SU-DHL-6 (cell line): ENCODE results near the gene CCDC54.

ENCODE experiments used
- H2AFZ ChIP-seq: fragments of 200-600 bp; sonication (generic); 2 replicates; pipeline ENCODE4 v1.6.1; 2014; ENCODE audit warnings: low read depth, mild to moderate bottlenecking, moderate library complexity, mixed read lengths, antibody characterized with exemption, low read length; ENCODE audit not compliant: severe bottlenecking
- H3F3A ChIP-seq: fragments of 200-600 bp; shearing (Covaris generic); 2 replicates; pipeline ENCODE4 v1.6.0; 2016; ENCODE audit warnings: antibody characterized with exemption, mild to moderate bottlenecking; ENCODE audit not compliant: insufficient read depth
- H3K27ac ChIP-seq: fragments of 200-600 bp; sonication (generic); 2 replicates; pipeline ENCODE4 v1.5.1; 2016; ENCODE audit warnings: low read depth, mild to moderate bottlenecking, low read length, moderate library complexity, mixed read lengths
- H3K27me3 ChIP-seq: fragments of 200-600 bp; sonication (generic), shearing (Covaris generic); 2 replicates; pipeline ENCODE4 v1.6.0; 2014; ENCODE audit warnings: mild to moderate bottlenecking, low read length
- H3K36me3 ChIP-seq: fragments of 200-600 bp; sonication (generic); 2 replicates; pipeline ENCODE4 v1.6.1; 2014; ENCODE audit warnings: mild to moderate bottlenecking, low read length, mixed read lengths
- H3K4me2 ChIP-seq: fragments of 300-600, 200-600 bp; shearing (Covaris generic), sonication (generic); 2 replicates; pipeline ENCODE4 v1.6.0; 2014; ENCODE audit warnings: low read length, low read depth, mild to moderate bottlenecking; ENCODE audit not compliant: poor library complexity, severe bottlenecking
- H3K4me3 ChIP-seq: fragments of 200-600 bp; sonication (generic); 2 replicates; pipeline ENCODE4 v1.5.1; 2014; ENCODE audit warnings: antibody characterized with exemption, low read length, mild to moderate bottlenecking, mixed read lengths; ENCODE audit not compliant: insufficient read depth, poor library complexity, severe bottlenecking
- H3K79me2 ChIP-seq: fragments of 200-600 bp; sonication (generic); 2 replicates; pipeline ENCODE4 v1.6.1; 2014; ENCODE audit warnings: mild to moderate bottlenecking, low read length, moderate library complexity; ENCODE audit not compliant: insufficient read depth
- H3K9ac ChIP-seq: fragments of 200-600 bp; sonication (generic); 2 replicates; pipeline ENCODE4 v1.7.0; 2014; ENCODE audit warnings: mild to moderate bottlenecking, low read length
- H3K9me2 ChIP-seq: fragments of 200-600 bp; sonication (generic); replicated peaks from 2 replicates; pipeline ENCODE4 v1.6.1; 2014; ENCODE audit warnings: low read length; ENCODE audit not compliant: insufficient read depth
- H3K9me3 ChIP-seq: fragments of 200-600 bp; sonication (generic); 2 replicates; pipeline ENCODE4 v1.6.1; 2014; ENCODE audit warnings: low read length, mixed read lengths; ENCODE audit not compliant: insufficient read depth
- H4K20me1 ChIP-seq: fragments of 200-600 bp; sonication (generic); 2 replicates; pipeline ENCODE4 v1.6.1; 2014; ENCODE audit warnings: low read depth, mild to moderate bottlenecking, antibody characterized with exemption, low read length, moderate library complexity, mixed read lengths
- EZH2phosphoT487 ChIP-seq: fragments of 200-600 bp; sonication (generic), shearing (Covaris generic); conservative IDR thresholded peaks from 2 replicates; pipeline ENCODE4 v1.6.1; 2018; ENCODE audit warnings: mild to moderate bottlenecking, antibody characterized with exemption, low read length, moderate library complexity, mixed read lengths
- TF ChIP-seq, protein P1 (sequence below): fragments of 200-600 bp; sonication (generic); IDR thresholded peaks from one replicate; pipeline ENCODE4 v1.5.1; 2017; ENCODE audit warnings: antibody characterized with exemption, mild to moderate bottlenecking, low read length, moderate library complexity; ENCODE audit not compliant: insufficient read depth, poor library complexity, severe bottlenecking

CCDC54 gene

DNA sequence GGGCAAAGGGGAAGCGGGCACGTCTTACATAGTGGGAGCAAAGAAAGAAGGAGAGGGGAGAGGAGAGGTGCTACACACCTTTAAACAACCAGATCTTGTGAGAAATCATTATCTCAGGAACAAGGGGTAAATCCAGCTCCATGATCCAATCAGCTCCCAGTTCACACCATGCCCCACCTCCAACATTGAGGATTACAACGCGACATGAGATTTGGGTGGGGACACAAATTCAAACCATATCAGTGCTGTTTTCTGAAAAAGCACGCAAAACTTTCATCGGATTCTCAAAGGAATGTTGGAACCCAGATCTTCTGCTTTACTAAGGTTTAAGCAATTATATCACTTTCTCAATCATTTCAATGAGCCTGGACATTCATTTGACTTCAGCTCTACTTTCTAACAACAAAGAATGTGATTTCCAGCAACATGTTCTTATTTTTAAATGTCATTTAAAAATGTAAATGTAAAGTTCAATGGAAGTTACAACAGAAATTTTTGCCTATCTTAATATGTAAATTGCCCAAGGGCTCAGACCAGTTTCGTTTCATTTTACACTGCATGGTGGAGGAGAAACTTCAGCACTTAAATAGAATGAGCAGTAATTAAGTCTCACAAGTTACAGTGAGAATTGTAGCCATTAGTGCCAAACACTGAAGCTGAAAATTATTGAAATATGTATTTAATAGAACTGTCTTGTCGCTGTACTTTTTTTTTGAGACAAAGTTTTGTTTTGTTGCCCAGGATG, 8.4 kb upstream of the CCDC54 start:
- Histone ChIP-seq H3K36me3 (no peaks in the 10 kb centered on the region), H3K9me3 (no peaks in the 10 kb centered on the region), H3K9ac (no peak overlapping the region), H3K4me3 (no peak overlapping the region), H4K20me1 (no peaks in the 10 kb centered on the region), H3F3A (no peaks in the 10 kb centered on the region), H3K79me2 (no peaks in the 10 kb centered on the region), H3K27me3 (no peaks in the 10 kb centered on the region), H2AFZ (no peak overlapping the region), H3K4me2 (no peak overlapping the region), H3K27ac (no peak overlapping the region), H3K9me2 (no peaks in the 10 kb centered on the region)
- TF ChIP-seq, protein P1, sequence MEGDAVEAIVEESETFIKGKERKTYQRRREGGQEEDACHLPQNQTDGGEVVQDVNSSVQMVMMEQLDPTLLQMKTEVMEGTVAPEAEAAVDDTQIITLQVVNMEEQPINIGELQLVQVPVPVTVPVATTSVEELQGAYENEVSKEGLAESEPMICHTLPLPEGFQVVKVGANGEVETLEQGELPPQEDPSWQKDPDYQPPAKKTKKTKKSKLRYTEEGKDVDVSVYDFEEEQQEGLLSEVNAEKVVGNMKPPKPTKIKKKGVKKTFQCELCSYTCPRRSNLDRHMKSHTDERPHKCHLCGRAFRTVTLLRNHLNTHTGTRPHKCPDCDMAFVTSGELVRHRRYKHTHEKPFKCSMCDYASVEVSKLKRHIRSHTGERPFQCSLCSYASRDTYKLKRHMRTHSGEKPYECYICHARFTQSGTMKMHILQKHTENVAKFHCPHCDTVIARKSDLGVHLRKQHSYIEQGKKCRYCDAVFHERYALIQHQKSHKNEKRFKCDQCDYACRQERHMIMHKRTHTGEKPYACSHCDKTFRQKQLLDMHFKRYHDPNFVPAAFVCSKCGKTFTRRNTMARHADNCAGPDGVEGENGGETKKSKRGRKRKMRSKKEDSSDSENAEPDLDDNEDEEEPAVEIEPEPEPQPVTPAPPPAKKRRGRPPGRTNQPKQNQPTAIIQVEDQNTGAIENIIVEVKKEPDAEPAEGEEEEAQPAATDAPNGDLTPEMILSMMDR: no peak
- no peak for TF ChIP-seq EZH2phosphoT487

DNA sequence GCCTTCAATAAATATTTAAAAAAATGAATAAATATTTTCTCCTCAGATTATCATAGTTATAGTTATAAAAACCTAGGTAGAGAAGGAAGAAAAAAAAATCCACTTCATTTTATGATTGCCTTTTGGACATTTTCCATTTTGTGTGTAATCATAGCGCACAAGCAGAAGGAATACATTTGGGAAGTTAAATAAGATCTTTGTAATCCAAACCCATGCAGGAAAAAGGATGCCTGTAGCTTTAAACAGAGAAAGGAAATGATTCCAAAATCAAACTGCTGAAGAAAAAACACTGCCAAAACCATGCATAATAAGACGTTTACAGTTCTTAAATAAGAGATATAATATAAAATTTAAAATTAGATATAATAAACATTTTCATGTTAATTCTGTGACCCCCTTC, 7.4 kb upstream of the CCDC54 start:
- Histone ChIP-seq H3F3A (no peaks in the 10 kb centered on the region), H4K20me1 (no peaks in the 10 kb centered on the region), H3K9me3 (no peaks in the 10 kb centered on the region), H2AFZ (no peak overlapping the region), H3K27me3 (no peaks in the 10 kb centered on the region), H3K9me2 (no peaks in the 10 kb centered on the region), H3K79me2 (no peaks in the 10 kb centered on the region), H3K27ac (no peak overlapping the region), H3K9ac (no peak overlapping the region), H3K36me3 (no peaks in the 10 kb centered on the region), H3K4me2 (no peak overlapping the region), H3K4me3 (no peak overlapping the region)
- TF ChIP-seq EZH2phosphoT487: no peak
- TF ChIP-seq, protein P1: no peak

DNA sequence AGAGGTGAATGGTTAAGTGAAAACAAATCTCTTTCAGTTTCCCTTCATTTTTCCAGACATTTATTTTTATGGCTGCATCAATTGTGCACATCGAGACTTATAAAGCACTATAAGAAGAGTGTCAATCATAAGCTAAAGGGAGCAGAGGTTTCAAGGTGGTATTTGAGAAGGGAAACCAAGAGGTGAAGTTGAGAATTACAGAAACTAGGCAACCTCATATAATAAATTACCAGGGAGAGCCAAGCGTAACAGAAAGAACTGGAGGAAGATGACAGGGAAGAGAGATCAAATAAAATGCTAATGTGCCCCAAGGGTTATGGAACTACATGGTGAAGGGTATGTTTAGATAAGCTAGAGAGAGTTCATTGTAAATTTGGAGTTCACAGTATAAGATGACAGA, 6.3 kb upstream of the CCDC54 start:
- no peak overlapping the region for H2AFZ ChIP-seq
- H3K9me2 ChIP-seq: no peaks in the 10 kb centered on the region
- TF ChIP-seq, protein P1: no peak
- TF ChIP-seq EZH2phosphoT487: no peak
- H3K36me3 ChIP-seq: no peaks in the 10 kb centered on the region
- no peaks in the 10 kb centered on the region for H3F3A ChIP-seq
- no peak overlapping the region for H3K27ac ChIP-seq
- H3K9ac ChIP-seq: no peak overlapping the region
- H3K79me2 ChIP-seq: no peaks in the 10 kb centered on the region
- H4K20me1 ChIP-seq: no peaks in the 10 kb centered on the region
- no peak overlapping the region for H3K4me3 ChIP-seq
- H3K9me3 ChIP-seq: no peaks in the 10 kb centered on the region
- no peak overlapping the region for H3K4me2 ChIP-seq
- no peaks in the 10 kb centered on the region for H3K27me3 ChIP-seq
